Endothelial cell of umbilical vein (primary cell): Measurements from ENCODE around the gene CCR8. TPM values are rescaled to one million over a fixed set of nuclear protein-coding genes. Genes with fewer than 3 reads are reported as not detected.

Experiments used
- BruUV-seq: library from RNA; stranded (reverse); fragments of 400-500 nt; replicated peaks from 2 replicates; lab custom pipeline; 2021; lab: Mats Ljungman, UMichigan
- CTCF ChIA-PET: fragments of 300-600, 350-600 bp; sonication (Branson Sonifier 250); formaldehyde crosslinking; loops from one replicate; lab custom pipeline; 2021; ENCODE audit warnings: antibody characterized with exemption, inconsistent platforms; lab: Charles Lee
- POLR2A ChIA-PET: fragments of 300-600, 350-600 bp; sonication (Branson Sonifier 250); formaldehyde crosslinking; loops from one replicate; lab custom pipeline; 2021; ENCODE audit warnings: antibody characterized with exemption, inconsistent platforms; lab: Charles Lee
- DNase-seq: peaks from one replicate; pipeline ENCODE4 v3.0.0-alpha.2; 2011; ENCODE audit warnings: low read depth, low spot score
- FAIRE-seq: peaks from 2 replicates; lab custom pipeline; 2011; peaks lifted over from hg19 to GRCh38; lab: Jason Lieb, UNC
- H2AFZ ChIP-seq: 2 replicates; pipeline ENCODE4 v1.6.0; 2012; ENCODE audit warnings: low read depth, low read length, control low read depth, inconsistent platforms
- H3K27ac ChIP-seq: 2 replicates; pipeline ENCODE4 v1.5.1; 2011; ENCODE audit warnings: low read depth, mild to moderate bottlenecking, control low read depth, low read length, moderate library complexity; ENCODE audit not compliant: insufficient read depth
- H3K27me3 ChIP-seq, 2 experiments: 2 replicates each; pipeline versions ENCODE4 v1.6.0 to v1.6.1; 2011; ENCODE audit warnings: low read length in 2 of 2, mixed read lengths in 1 of 2; ENCODE audit not compliant: control insufficient read depth in 2 of 2, insufficient read depth in 2 of 2
- H3K36me3 ChIP-seq, 2 experiments: 2 replicates in 1 of 2; 3 replicates in 1 of 2; pipeline ENCODE4 v1.5.1; 2011; ENCODE audit warnings: low read length in 2 of 2, mild to moderate bottlenecking in 1 of 2, moderate library complexity in 1 of 2; ENCODE audit not compliant: control insufficient read depth in 2 of 2, insufficient read depth in 2 of 2; ENCODE audit errors: extremely low read depth in 1 of 2
- H3K4me1 ChIP-seq: 3 replicates; pipeline ENCODE4 v1.5.1; 2011; ENCODE audit warnings: mild to moderate bottlenecking, low read length; ENCODE audit not compliant: control insufficient read depth, insufficient read depth; ENCODE audit errors: extremely low read depth
- H3K4me2 ChIP-seq: 2 replicates; pipeline ENCODE4 v1.6.1; 2011; ENCODE audit warnings: low read length, control low read depth, mixed read lengths; ENCODE audit not compliant: insufficient read depth
- H3K4me3 ChIP-seq, 3 experiments: fragments of 200-600 bp in 1 of 3; sonication (generic), shearing (Covaris generic) in 1 of 3; replicated peaks in 1 of 3; 2 replicates each; pipeline ENCODE4 v1.5.1; 2011 to 2016; ENCODE audit warnings: control low read depth in 3 of 3, low read length in 3 of 3, mild to moderate bottlenecking in 2 of 3, inconsistent platforms in 1 of 3, low read depth in 1 of 3, moderate library complexity in 1 of 3; ENCODE audit not compliant: insufficient read depth in 1 of 3
- H3K79me2 ChIP-seq: 2 replicates; pipeline ENCODE4 v1.6.0; 2012; ENCODE audit warnings: low read length, inconsistent platforms; ENCODE audit not compliant: control insufficient read depth, insufficient read depth
- H3K9ac ChIP-seq: replicated peaks from 2 replicates; pipeline ENCODE3; 2011; ENCODE audit warnings: low read length, control low read depth; ENCODE audit not compliant: insufficient read depth; ENCODE audit errors: extremely low read depth
- H3K9me1 ChIP-seq: replicated peaks from 3 replicates; pipeline ENCODE4 v1.6.0; 2011; ENCODE audit warnings: mild to moderate bottlenecking, low read length; ENCODE audit not compliant: control insufficient read depth, insufficient read depth; ENCODE audit errors: extremely low read depth
- H3K9me3 ChIP-seq: replicated peaks from 2 replicates; pipeline ENCODE4 v1.5.1; 2012; ENCODE audit warnings: low read length, inconsistent platforms; ENCODE audit not compliant: control insufficient read depth, insufficient read depth
- H4K20me1 ChIP-seq: replicated peaks from 2 replicates; pipeline ENCODE3; 2011; ENCODE audit warnings: mild to moderate bottlenecking, low read length; ENCODE audit not compliant: control insufficient read depth, insufficient read depth; ENCODE audit errors: extremely low read depth
- EZH2 ChIP-seq: IDR thresholded peaks from 2 replicates; pipeline ENCODE4 v1.6.1; 2012; ENCODE audit warnings: borderline replicate concordance, low read depth, mild to moderate bottlenecking, moderate library complexity, low read length, inconsistent platforms; ENCODE audit not compliant: severe bottlenecking
- FOS ChIP-seq: IDR thresholded peaks from 2 replicates; pipeline ENCODE4 v1.6.1; 2011; ENCODE audit warnings: mild to moderate bottlenecking, low read length, moderate library complexity, borderline replicate concordance; ENCODE audit not compliant: insufficient read depth
- GATA2 ChIP-seq: IDR thresholded peaks from 2 replicates; pipeline ENCODE4 v1.7.0; 2011; ENCODE audit warnings: low read depth, mild to moderate bottlenecking, moderate library complexity, mixed read lengths, low read length; ENCODE audit not compliant: insufficient read length, insufficient read depth
- JUN ChIP-seq: IDR thresholded peaks from 2 replicates; pipeline ENCODE4 v1.6.1; 2011; ENCODE audit warnings: borderline replicate concordance, low read depth; ENCODE audit not compliant: insufficient read length, insufficient read depth
- MYC ChIP-seq: IDR thresholded peaks from one replicate; pipeline ENCODE4 v1.6.1; 2011; ENCODE audit warnings: mild to moderate bottlenecking, low read depth, low read length
- POLR2A ChIP-seq: IDR thresholded peaks from 2 replicates; pipeline ENCODE4 v1.6.1; 2012; ENCODE audit warnings: low read depth, mild to moderate bottlenecking, control low read depth, low read length
- POLR2AphosphoS5 ChIP-seq: IDR thresholded peaks from 2 replicates; pipeline ENCODE4 v1.6.1; 2012; ENCODE audit warnings: low read depth, mild to moderate bottlenecking, control low read depth, low read length, moderate library complexity; ENCODE audit not compliant: insufficient read depth
- dilution Hi-C: fragments of 300-500 bp; cut with MboI; formaldehyde crosslinking; loops from one replicate; pipeline ENCODE4 v1.15.0; 2019; ENCODE audit warnings: low sequenced_read_pairs; ENCODE audit not compliant: extremely low pct_ligation_motif_present
- intact Hi-C: fragments of 100-400 bp; cut with micrococcal nuclease; formaldehyde crosslinking; loops from one replicate; pipeline ENCODE4 v1.10.0; 2022
- polyA plus RNA-seq, 4 experiments: library from polyadenylated mRNA; depleted of rRNA in 3 of 4; stranded (reverse) in 3 of 4; unstranded in 1 of 4; fragments of >200 nt; gene quantifications; 2 replicates each; pipeline versions ENCODE4 v1.2.1 to v1.2.3, GENCODE V29; 2011 to 2012; ENCODE audit warnings: missing spikeins in 1 of 4
- total RNA-seq: library from RNA; stranded (reverse); gene quantifications from 2 replicates; pipeline ENCODE4 v1.2.3, GENCODE V29; 2021
- TF ChIP-seq, protein P1 (sequence below), 2 donors: IDR thresholded peaks; 1 replicate in 1 of 2; 2 replicates in 1 of 2; pipeline ENCODE4 v1.5.1; 2011; ENCODE audit warnings: low read length in 2 of 2, mild to moderate bottlenecking in 2 of 2, moderate library complexity in 2 of 2, control low read depth in 1 of 2, inconsistent platforms in 1 of 2, low read depth in 1 of 2; ENCODE audit not compliant: insufficient read depth in 1 of 2; ENCODE audit errors: extremely low read depth in 1 of 2
- TF ChIP-seq, protein P2 (sequence below): IDR thresholded peaks from 2 replicates; pipeline ENCODE4 v1.6.1; 2011; ENCODE audit not compliant: insufficient read depth, insufficient read length

The CCR8 gene
- total and polyA plus RNA-seq, 2 donors (not counting 3 experiments of a cell fraction or from before 2014, with no cell fraction given) = not detected

DNA sequence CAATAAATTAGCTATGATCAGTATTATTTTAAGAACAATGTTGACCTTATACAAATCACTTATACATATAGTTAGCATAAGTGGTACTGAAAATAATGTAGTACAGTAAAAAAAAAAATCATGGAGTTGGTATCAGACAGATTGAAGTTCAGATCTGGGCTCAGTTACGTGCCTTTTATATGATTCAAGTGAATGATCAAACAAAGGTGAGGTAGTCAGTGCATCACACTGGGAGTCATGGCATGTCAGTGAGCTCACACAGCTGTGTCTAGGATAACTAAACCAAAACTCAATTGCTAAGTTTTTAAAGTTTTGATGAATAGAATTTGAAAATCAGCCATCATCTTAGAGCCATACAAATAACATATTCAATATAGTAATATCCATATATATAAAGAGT is 11.2 kb upstream of the CCR8 start:
- Histone ChIP-seq H3K27ac (no peak overlapping the region), H3K36me3 (no peaks in the 10 kb centered on the region), H3K79me2 (no peaks in the 10 kb centered on the region), H3K9me3 (no peaks in the 10 kb centered on the region), H3K4me1 (no peaks in the 10 kb centered on the region), H4K20me1 (no peaks in the 10 kb centered on the region), H3K9me1 (no peaks in the 10 kb centered on the region), H3K4me2 (no peak overlapping the region), H3K27me3 (no peaks in the 10 kb centered on the region), H2AFZ (no peak overlapping the region), H3K4me3 (no peak overlapping the region), H3K9ac (no peak overlapping the region)
- POLR2A ChIA-PET = no interaction called here
- DNase-seq (no peak), FAIRE-seq (no peak)
- intact Hi-C loops (no loop called here), dilution Hi-C loops (no loop called here)
- TF ChIP-seq EZH2 (no peak), FOS (no peak), JUN (no peak), POLR2A (no peak), GATA2 (no peak), POLR2AphosphoS5 (no peak), MYC (no peak)
- TF ChIP-seq, protein P1, sequence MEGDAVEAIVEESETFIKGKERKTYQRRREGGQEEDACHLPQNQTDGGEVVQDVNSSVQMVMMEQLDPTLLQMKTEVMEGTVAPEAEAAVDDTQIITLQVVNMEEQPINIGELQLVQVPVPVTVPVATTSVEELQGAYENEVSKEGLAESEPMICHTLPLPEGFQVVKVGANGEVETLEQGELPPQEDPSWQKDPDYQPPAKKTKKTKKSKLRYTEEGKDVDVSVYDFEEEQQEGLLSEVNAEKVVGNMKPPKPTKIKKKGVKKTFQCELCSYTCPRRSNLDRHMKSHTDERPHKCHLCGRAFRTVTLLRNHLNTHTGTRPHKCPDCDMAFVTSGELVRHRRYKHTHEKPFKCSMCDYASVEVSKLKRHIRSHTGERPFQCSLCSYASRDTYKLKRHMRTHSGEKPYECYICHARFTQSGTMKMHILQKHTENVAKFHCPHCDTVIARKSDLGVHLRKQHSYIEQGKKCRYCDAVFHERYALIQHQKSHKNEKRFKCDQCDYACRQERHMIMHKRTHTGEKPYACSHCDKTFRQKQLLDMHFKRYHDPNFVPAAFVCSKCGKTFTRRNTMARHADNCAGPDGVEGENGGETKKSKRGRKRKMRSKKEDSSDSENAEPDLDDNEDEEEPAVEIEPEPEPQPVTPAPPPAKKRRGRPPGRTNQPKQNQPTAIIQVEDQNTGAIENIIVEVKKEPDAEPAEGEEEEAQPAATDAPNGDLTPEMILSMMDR (IDR thresholded peaks at IDR 0.05; ENCODE audit: extremely low read depth in 1 of 2, insufficient read depth in 1 of 2, low read depth in 1 of 2, low read length in 2 of 2) = no peak
- TF ChIP-seq, protein P2, sequence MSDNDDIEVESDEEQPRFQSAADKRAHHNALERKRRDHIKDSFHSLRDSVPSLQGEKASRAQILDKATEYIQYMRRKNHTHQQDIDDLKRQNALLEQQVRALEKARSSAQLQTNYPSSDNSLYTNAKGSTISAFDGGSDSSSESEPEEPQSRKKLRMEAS = no peak
- CTCF ChIA-PET = interaction anchor here (0.8 to 1.0 kb wide), 2 partner anchors 9 to 27 kb away, joined by 3 to 6 read pairs; no protein-coding TSS in a partner anchor
- no TSS peak for BruUV-seq
